SK-N-SH (cell line): ENCODE results near the gene PLD1. TPM values are rescaled to one million over a fixed set of nuclear protein-coding genes. Genes with fewer than 3 reads are reported as not detected.

Experiments used
- CTCF ChIA-PET: fragments of 300-600, 350-600 bp; formaldehyde crosslinking; extraction: SDS; loops from one replicate; lab custom pipeline; 2021; lab: Yijun Ruan, JAX
- POLR2A ChIA-PET: fragments of 350-600 bp; sonication (Branson Sonifier 250); formaldehyde crosslinking; extraction: SDS; loops from one replicate; lab custom pipeline; 2020; ENCODE audit warnings: antibody characterized with exemption, inconsistent platforms; lab: Yijun Ruan, JAX
- DNase-seq: peaks from one replicate; pipeline ENCODE4 v3.0.0; 2012
- H2AFZ ChIP-seq: fragments of 200-600 bp; sonication (generic); 2 replicates; pipeline ENCODE4 v1.8.1; 2016; ENCODE audit warnings: antibody characterized with exemption, mild to moderate bottlenecking, low read depth
- H3F3A ChIP-seq: fragments of 200-600 bp; sonication (generic); replicated peaks from 2 replicates; pipeline ENCODE3; 2016; ENCODE audit warnings: antibody characterized with exemption, mild to moderate bottlenecking; ENCODE audit not compliant: insufficient read depth
- H3K27ac ChIP-seq, 2 experiments: fragments of 200-500 bp in 1 of 2; fragments of 200-600 bp in 1 of 2; sonication (Bioruptor generic) in 1 of 2; sonication (generic), shearing (Covaris generic) in 1 of 2; 2 replicates each; pipeline versions ENCODE4 v1.5.1 to v1.6.1; 2014 to 2016; ENCODE audit warnings: low read depth in 2 of 2, inconsistent platforms in 1 of 2, low read length in 1 of 2, mild to moderate bottlenecking in 1 of 2, mixed read lengths in 1 of 2
- H3K27me3 ChIP-seq: fragments of 200-600 bp; sonication (generic), shearing (Covaris generic); 2 replicates; pipeline ENCODE4 v1.6.1; 2016; ENCODE audit warnings: mixed run types; ENCODE audit not compliant: insufficient read depth
- H3K36me3 ChIP-seq, 2 experiments: fragments of 200-500 bp in 1 of 2; fragments of 200-600 bp in 1 of 2; sonication (Bioruptor generic) in 1 of 2; sonication (generic) in 1 of 2; replicated peaks in 1 of 2; 2 replicates each; pipeline versions ENCODE3 to v1.5.1; 2014 to 2016; ENCODE audit warnings: low read length in 1 of 2, mild to moderate bottlenecking in 1 of 2; ENCODE audit not compliant: insufficient read depth in 2 of 2, control insufficient read depth in 1 of 2
- H3K4me1 ChIP-seq, 2 experiments: fragments of 200-500 bp in 1 of 2; fragments of 200-600 bp in 1 of 2; sonication (Bioruptor generic) in 1 of 2; sonication (generic), shearing (Covaris generic) in 1 of 2; 2 replicates each; pipeline versions ENCODE4 v1.5.1 to v1.6.1; 2014 to 2016; ENCODE audit warnings: low read depth in 1 of 2, low read length in 1 of 2, mixed run types in 1 of 2; ENCODE audit not compliant: insufficient read depth in 2 of 2, control insufficient read depth in 1 of 2
- H3K4me2 ChIP-seq: fragments of 200-600 bp; sonication (generic), shearing (Covaris generic); 2 replicates; pipeline ENCODE4 v1.6.1; 2017; ENCODE audit warnings: mixed run types
- H3K4me3 ChIP-seq, 2 experiments: fragments of 200-500 bp in 1 of 2; fragments of 200-600 bp in 1 of 2; sonication (Bioruptor generic) in 1 of 2; sonication (generic), shearing (Covaris generic) in 1 of 2; 2 replicates each; pipeline versions ENCODE4 v1.5.1 to v1.8.1; 2014 to 2016; ENCODE audit warnings: low read depth in 2 of 2, inconsistent platforms in 1 of 2, low read length in 1 of 2, mild to moderate bottlenecking in 1 of 2, mixed read lengths in 1 of 2, moderate library complexity in 1 of 2
- H3K79me2 ChIP-seq: fragments of 200-600 bp; sonication (generic); 2 replicates; pipeline ENCODE4 v1.8.1; 2017; ENCODE audit warnings: mild to moderate bottlenecking; ENCODE audit not compliant: insufficient read depth
- H3K9ac ChIP-seq: fragments of 200-600 bp; sonication (generic); 2 replicates; pipeline ENCODE4 v1.6.1; 2017; ENCODE audit warnings: mixed run types
- H3K9me2 ChIP-seq: fragments of 200-600 bp; sonication (generic); 2 replicates; pipeline ENCODE4 v1.6.1; 2017; ENCODE audit warnings: mixed run types
- H3K9me3 ChIP-seq: fragments of 200-600 bp; sonication (generic); 2 replicates; pipeline ENCODE4 v1.6.1; 2017; ENCODE audit warnings: mixed run types, mild to moderate bottlenecking, moderate library complexity
- H4K20me1 ChIP-seq: fragments of 200-600 bp; sonication (generic); 2 replicates; pipeline ENCODE4 v1.6.1; 2017; ENCODE audit warnings: mild to moderate bottlenecking, mixed run types; ENCODE audit not compliant: insufficient read depth
- CHD2 ChIP-seq: fragments of 150-350 bp; IDR thresholded peaks from 2 replicates; pipeline ENCODE4 v1.6.1; 2018; ENCODE audit warnings: low read length; ENCODE audit not compliant: partially characterized antibody
- ELF1 ChIP-seq: IDR thresholded peaks from 2 replicates; pipeline ENCODE4 v1.4.0; 2012
- EZH2phosphoT487 ChIP-seq: fragments of 200-600 bp; sonication (generic); IDR thresholded peaks from 2 replicates; pipeline ENCODE4 v1.6.1; 2017; ENCODE audit warnings: low read depth, mixed run types, mild to moderate bottlenecking, antibody characterized with exemption, moderate library complexity, borderline replicate concordance
- FOSL2 ChIP-seq: IDR thresholded peaks from 2 replicates; pipeline ENCODE4 v1.4.0; 2012; ENCODE audit warnings: low read depth, mild to moderate bottlenecking, moderate library complexity, borderline replicate concordance
- FOXJ3 ChIP-seq: sonication (generic); formaldehyde crosslinking; IDR thresholded peaks from 2 replicates; pipeline ENCODE4 v1.5.1; 2020; ENCODE audit warnings: mild to moderate bottlenecking, missing genetic modification reagents
- FOXM1 ChIP-seq: IDR thresholded peaks from 2 replicates; pipeline ENCODE4 v1.4.0; 2012; ENCODE audit warnings: low read depth, mild to moderate bottlenecking
- GABPA ChIP-seq: IDR thresholded peaks from 2 replicates; pipeline ENCODE4 v1.4.0; 2012; ENCODE audit warnings: low read depth, mild to moderate bottlenecking
- GATA2 ChIP-seq: sonication (generic); formaldehyde crosslinking; IDR thresholded peaks from 2 replicates; pipeline ENCODE4 v1.5.0; 2020; ENCODE audit warnings: mild to moderate bottlenecking, missing genetic modification reagents
- JUND ChIP-seq: IDR thresholded peaks from 2 replicates; pipeline ENCODE4 v1.4.0; 2012
- MXI1 ChIP-seq: IDR thresholded peaks from 2 replicates; pipeline ENCODE4 v1.6.1; 2012; ENCODE audit warnings: mild to moderate bottlenecking, low read depth, low read length, improper control_type of control experiment
- NFIC ChIP-seq: IDR thresholded peaks from 2 replicates; pipeline ENCODE4 v1.4.0; 2012; ENCODE audit warnings: borderline replicate concordance
- POLR2AphosphoS5 ChIP-seq: IDR thresholded peaks from 2 replicates; pipeline ENCODE4 v1.6.1; 2012; ENCODE audit warnings: low read depth, low read length
- RCOR1 ChIP-seq: fragments of 150-350 bp; IDR thresholded peaks from 2 replicates; pipeline ENCODE4 v1.6.1; 2017; ENCODE audit warnings: antibody characterized with exemption, low read length
- RFX5 ChIP-seq: IDR thresholded peaks from 2 replicates; pipeline ENCODE4 v1.6.1; 2012; ENCODE audit warnings: mild to moderate bottlenecking, improper control_type of control experiment, low read length
- RXRA ChIP-seq: IDR thresholded peaks from 2 replicates; pipeline ENCODE4 v1.4.0; 2012; ENCODE audit warnings: low read depth, mild to moderate bottlenecking, borderline replicate concordance
- SMC3 ChIP-seq: IDR thresholded peaks from 2 replicates; pipeline ENCODE4 v1.6.1; 2012; ENCODE audit warnings: low read depth, low read length, improper control_type of control experiment
- TAF1 ChIP-seq: IDR thresholded peaks from 2 replicates; pipeline ENCODE4 v1.6.1; 2012; ENCODE audit warnings: low read depth, mild to moderate bottlenecking, low read length, moderate library complexity, borderline replicate concordance
- WGBS: methylation state at CpG from one replicate; pipeline ENCODE4 v1.1.6; 2017; ENCODE audit warnings: low lambda C conversion rate; 5-methylcytosine and 5-hydroxymethylcytosine counted together
- polyA plus RNA-seq, 3 experiments: library from polyadenylated mRNA; depleted of rRNA; stranded (reverse); fragments of >200 nt; gene quantifications; 2 replicates each; pipeline ENCODE4 v1.2.3, GENCODE V29; 2012
- TF ChIP-seq, protein P1 (sequence below): IDR thresholded peaks from 2 replicates; pipeline ENCODE4 v1.4.0; 2012; ENCODE audit warnings: low read depth, borderline replicate concordance
- TF ChIP-seq, protein P2 (sequence below): IDR thresholded peaks from 2 replicates; pipeline ENCODE4 v1.4.0; 2012; ENCODE audit warnings: low read depth, borderline replicate concordance
- TF ChIP-seq, protein P3 (sequence below): IDR thresholded peaks from 2 replicates; pipeline ENCODE4; 2012

Gene PLD1
- polyA plus RNA-seq, 1 of the 3 experiments (the other 2 are of a cell fraction) = 6.2 TPM

DNA sequence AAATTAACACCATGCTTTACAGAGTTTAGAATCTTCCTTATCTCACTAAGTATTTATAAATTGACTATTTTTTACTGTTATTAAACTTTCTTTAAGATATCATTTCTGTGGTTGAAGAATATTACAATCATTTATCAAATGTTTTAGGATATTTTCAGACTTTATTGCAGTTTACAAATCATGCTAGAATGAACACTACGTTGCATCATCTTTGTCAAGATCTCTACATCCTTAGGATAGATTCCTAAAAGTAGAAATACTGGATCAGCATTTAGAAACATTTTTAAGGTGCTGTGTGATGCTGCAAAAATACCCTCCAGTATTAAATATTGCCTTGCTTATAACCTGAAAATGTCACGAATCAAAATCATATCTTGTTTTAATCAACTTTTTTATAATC lies 2.5 kb upstream of the PLD1 start:
- no peaks in the 10 kb centered on the region for H3K9me3 ChIP-seq
- H3K4me1 ChIP-seq = peaks cover 12 to 14% of the 10 kb centered on the region in 2 experiments; a peak in 3 of 4 replicates
- no peaks in the 10 kb centered on the region for H3K36me3 ChIP-seq
- H3K9ac ChIP-seq = no peak overlapping the region
- H4K20me1 ChIP-seq = no peaks in the 10 kb centered on the region
- no peak overlapping the region for H2AFZ ChIP-seq
- H3K79me2 ChIP-seq = 0 out of 2 replicates have a peak, but pooled peaks cover under 1% of the 10 kb centered on the region
- TF ChIP-seq FOSL2 = no peak
- no peak for TF ChIP-seq RXRA
- no peak for TF ChIP-seq GABPA
- TF ChIP-seq SMC3 = no peak
- TF ChIP-seq, protein P1, sequence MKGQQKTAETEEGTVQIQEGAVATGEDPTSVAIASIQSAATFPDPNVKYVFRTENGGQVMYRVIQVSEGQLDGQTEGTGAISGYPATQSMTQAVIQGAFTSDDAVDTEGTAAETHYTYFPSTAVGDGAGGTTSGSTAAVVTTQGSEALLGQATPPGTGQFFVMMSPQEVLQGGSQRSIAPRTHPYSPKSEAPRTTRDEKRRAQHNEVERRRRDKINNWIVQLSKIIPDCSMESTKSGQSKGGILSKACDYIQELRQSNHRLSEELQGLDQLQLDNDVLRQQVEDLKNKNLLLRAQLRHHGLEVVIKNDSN = no peak
- no peak for TF ChIP-seq GATA2 (CRISPR knock-in tag)
- no peak for TF ChIP-seq POLR2AphosphoS5
- TF ChIP-seq ELF1 = no peak
- no peak for TF ChIP-seq RCOR1
- TF ChIP-seq MXI1 = no peak
- no peak for TF ChIP-seq EZH2phosphoT487
- no peak for TF ChIP-seq NFIC
- TF ChIP-seq CHD2 = no peak
- no peak for TF ChIP-seq RFX5
- no peak for TF ChIP-seq TAF1
- no peak for TF ChIP-seq FOXJ3 (CRISPR knock-in tag)
- TF ChIP-seq, protein P2, sequence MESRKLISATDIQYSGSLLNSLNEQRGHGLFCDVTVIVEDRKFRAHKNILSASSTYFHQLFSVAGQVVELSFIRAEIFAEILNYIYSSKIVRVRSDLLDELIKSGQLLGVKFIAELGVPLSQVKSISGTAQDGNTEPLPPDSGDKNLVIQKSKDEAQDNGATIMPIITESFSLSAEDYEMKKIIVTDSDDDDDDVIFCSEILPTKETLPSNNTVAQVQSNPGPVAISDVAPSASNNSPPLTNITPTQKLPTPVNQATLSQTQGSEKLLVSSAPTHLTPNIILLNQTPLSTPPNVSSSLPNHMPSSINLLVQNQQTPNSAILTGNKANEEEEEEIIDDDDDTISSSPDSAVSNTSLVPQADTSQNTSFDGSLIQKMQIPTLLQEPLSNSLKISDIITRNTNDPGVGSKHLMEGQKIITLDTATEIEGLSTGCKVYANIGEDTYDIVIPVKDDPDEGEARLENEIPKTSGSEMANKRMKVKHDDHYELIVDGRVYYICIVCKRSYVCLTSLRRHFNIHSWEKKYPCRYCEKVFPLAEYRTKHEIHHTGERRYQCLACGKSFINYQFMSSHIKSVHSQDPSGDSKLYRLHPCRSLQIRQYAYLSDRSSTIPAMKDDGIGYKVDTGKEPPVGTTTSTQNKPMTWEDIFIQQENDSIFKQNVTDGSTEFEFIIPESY = no peak
- no peak for TF ChIP-seq JUND
- no peak for TF ChIP-seq FOXM1
- TF ChIP-seq, protein P3, sequence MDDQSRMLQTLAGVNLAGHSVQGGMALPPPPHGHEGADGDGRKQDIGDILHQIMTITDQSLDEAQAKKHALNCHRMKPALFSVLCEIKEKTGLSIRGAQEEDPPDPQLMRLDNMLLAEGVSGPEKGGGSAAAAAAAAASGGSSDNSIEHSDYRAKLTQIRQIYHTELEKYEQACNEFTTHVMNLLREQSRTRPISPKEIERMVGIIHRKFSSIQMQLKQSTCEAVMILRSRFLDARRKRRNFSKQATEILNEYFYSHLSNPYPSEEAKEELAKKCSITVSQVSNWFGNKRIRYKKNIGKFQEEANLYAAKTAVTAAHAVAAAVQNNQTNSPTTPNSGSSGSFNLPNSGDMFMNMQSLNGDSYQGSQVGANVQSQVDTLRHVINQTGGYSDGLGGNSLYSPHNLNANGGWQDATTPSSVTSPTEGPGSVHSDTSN = no peak
- H3K27me3 ChIP-seq = no peaks in the 10 kb centered on the region
- WGBS = 93% methylated on average over 2 of the region's 2 CpGs
- peaks cover 21% of the 10 kb centered on the region for H3F3A ChIP-seq
- no peaks in the 10 kb centered on the region for H3K9me2 ChIP-seq
- no peak overlapping the region for H3K4me2 ChIP-seq
- DNase-seq = no peak
- H3K4me3 ChIP-seq = no peak overlapping the region
- ChIA-PET CTCF (no interaction called here), POLR2A (no interaction called here)
- H3K27ac ChIP-seq = peak overlapping the region in 1 of 2 experiments; percentile 95; a peak in 2 of 4 replicates
